OCI-LY3 (cell line): ENCODE measurements around the gene CFAP73.
A peak's percentile ranks its signal among the peaks of the same experiment; 100 is the strongest.

Source experiments
- H2AFZ ChIP-seq: fragments of 200-600, 300-600 bp; shearing (Covaris generic); 2 replicates; pipeline ENCODE4 v1.6.0; 2014; ENCODE audit warnings: antibody characterized with exemption, low read depth, low read length
- H3K27ac ChIP-seq: fragments of 200-600, 300-600 bp; sonication (generic); 2 replicates; pipeline ENCODE4 v1.5.1; 2014; ENCODE audit warnings: mild to moderate bottlenecking, low read length, moderate library complexity, mixed read lengths
- H3K27me3 ChIP-seq: fragments of 200-600, 300-600 bp; sonication (generic); 2 replicates; pipeline ENCODE4 v1.6.1; 2014; ENCODE audit warnings: low read depth, low read length, mixed read lengths
- H3K36me3 ChIP-seq: fragments of 200-600, 300-600 bp; sonication (generic); replicated peaks from 2 replicates; pipeline ENCODE3; 2014; ENCODE audit warnings: low read depth, low read length, mixed read lengths
- H3K4me1 ChIP-seq: fragments of 300-600, 200-600 bp; sonication (generic); 2 replicates; pipeline ENCODE4 v1.6.1; 2014; ENCODE audit warnings: low read length, mixed read lengths
- H3K4me2 ChIP-seq: fragments of 200-600, 300-600 bp; sonication (generic); 2 replicates; pipeline ENCODE4 v1.6.1; 2014; ENCODE audit warnings: low read length, mixed read lengths
- H3K4me3 ChIP-seq: fragments of 300-600, 200-600 bp; sonication (generic); 2 replicates; pipeline ENCODE4 v1.5.1; 2014; ENCODE audit warnings: antibody characterized with exemption, mild to moderate bottlenecking, low read length, moderate library complexity
- H3K79me2 ChIP-seq: fragments of 300-600, 200-600 bp; shearing (Covaris generic); 2 replicates; pipeline ENCODE4 v1.6.1; 2014; ENCODE audit warnings: mild to moderate bottlenecking, low read length, mixed read lengths
- H3K9ac ChIP-seq: fragments of 300-600, 200-600 bp; shearing (Covaris generic); 2 replicates; pipeline ENCODE4 v1.6.0; 2014; ENCODE audit warnings: mild to moderate bottlenecking, low read length, moderate library complexity
- H3K9me3 ChIP-seq: fragments of 200-600, 300-600 bp; shearing (Covaris generic); 2 replicates; pipeline ENCODE4 v1.6.1; 2014; ENCODE audit warnings: low read length, mixed read lengths; ENCODE audit not compliant: insufficient read depth
- H4K20me1 ChIP-seq: fragments of 200-600, 300-600 bp; sonication (generic); 2 replicates; pipeline ENCODE4 v1.6.1; 2016; ENCODE audit warnings: low read length, mixed read lengths; ENCODE audit not compliant: insufficient read depth
- EZH2phosphoT487 ChIP-seq: fragments of 200-600 bp; shearing (Covaris generic); IDR thresholded peaks from 2 replicates; pipeline ENCODE4 v1.6.1; 2018; ENCODE audit warnings: antibody characterized with exemption, mixed run types, low read depth
- TF ChIP-seq, protein P1 (sequence below): fragments of 200-600, 300-600 bp; sonication (generic); IDR thresholded peaks from 2 replicates; pipeline ENCODE4 v1.5.1; 2014; ENCODE audit warnings: antibody characterized with exemption, low read length, low read depth

CFAP73 gene

DNA sequence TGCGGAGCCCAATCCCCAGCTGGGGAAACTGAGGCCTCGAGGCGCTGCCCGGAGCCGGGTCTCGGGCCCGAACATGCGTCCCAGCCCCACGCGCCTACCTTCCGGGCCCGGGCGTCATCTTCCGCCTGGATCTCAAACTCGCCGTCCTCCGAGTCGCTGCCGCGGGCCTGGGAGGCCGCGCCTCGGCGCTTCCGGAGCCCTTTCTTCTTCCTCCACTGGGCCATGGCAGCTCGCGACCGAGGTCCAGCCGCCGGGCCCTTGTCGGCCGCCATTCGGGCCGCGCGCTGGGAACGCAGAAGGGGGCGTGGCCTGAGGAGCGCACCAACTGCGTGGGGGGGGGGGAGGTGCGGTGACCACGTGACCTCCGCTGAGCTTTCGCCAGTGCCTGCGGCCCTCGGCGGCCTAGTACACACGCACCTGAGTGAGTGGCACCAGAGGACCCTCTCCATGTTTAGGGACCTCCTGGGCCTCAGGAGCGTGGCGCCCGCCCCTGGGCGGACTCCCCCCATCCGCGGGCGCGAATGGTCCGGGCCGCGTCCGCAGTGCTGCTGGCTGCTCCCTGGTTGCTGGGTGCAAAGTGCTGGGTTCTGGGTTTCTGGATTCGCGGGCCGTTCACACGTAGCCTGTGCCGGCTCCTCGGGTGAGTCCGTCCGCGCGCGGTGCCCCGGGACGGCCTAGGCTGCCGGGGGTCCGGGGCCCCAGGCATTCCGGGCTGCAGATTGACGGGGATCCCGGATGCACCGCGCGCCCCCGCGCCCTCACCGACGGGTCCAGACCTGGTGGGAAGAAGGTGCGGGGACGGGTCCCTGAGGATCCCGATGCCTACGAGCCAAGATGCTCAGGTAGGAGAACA, 35.9 kb downstream of the CFAP73 start, which contains the start of the genes DDX54 and RITA1:
TSS of gene DDX54 (minus strand) at position 299 of the 853 bp plus-strand sequence. CDS start at position 272, 27 bp downstream.
TSS of gene RITA1 (plus strand) at position 542 of the 853 bp plus-strand sequence. CDS start 1,026 bp downstream, outside the sequence.
- peak within 1 kb of the TSS; percentile 87 for H3K27ac ChIP-seq
- H3K4me1 ChIP-seq: peaks cover 23% of the 10 kb centered on the region
- H3K4me2 ChIP-seq: peak within 1 kb of the TSS; percentile 79
- no peaks in the 10 kb centered on the region for H3K9me3 ChIP-seq
- H4K20me1 ChIP-seq: peaks cover 3% of the 10 kb centered on the region; the same call in 1 of the 2 replicates
- peak within 1 kb of the TSS; percentile 82 for H2AFZ ChIP-seq
- H3K27me3 ChIP-seq: no peaks in the 10 kb centered on the region
- peak within 1 kb of the TSS; percentile 97 for H3K9ac ChIP-seq
- peaks cover 32% of the 10 kb centered on the region for H3K36me3 ChIP-seq
- TF ChIP-seq, protein P1, sequence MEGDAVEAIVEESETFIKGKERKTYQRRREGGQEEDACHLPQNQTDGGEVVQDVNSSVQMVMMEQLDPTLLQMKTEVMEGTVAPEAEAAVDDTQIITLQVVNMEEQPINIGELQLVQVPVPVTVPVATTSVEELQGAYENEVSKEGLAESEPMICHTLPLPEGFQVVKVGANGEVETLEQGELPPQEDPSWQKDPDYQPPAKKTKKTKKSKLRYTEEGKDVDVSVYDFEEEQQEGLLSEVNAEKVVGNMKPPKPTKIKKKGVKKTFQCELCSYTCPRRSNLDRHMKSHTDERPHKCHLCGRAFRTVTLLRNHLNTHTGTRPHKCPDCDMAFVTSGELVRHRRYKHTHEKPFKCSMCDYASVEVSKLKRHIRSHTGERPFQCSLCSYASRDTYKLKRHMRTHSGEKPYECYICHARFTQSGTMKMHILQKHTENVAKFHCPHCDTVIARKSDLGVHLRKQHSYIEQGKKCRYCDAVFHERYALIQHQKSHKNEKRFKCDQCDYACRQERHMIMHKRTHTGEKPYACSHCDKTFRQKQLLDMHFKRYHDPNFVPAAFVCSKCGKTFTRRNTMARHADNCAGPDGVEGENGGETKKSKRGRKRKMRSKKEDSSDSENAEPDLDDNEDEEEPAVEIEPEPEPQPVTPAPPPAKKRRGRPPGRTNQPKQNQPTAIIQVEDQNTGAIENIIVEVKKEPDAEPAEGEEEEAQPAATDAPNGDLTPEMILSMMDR: no peak
- TF ChIP-seq EZH2phosphoT487: no peak
- H3K4me3 ChIP-seq: peak within 1 kb of the TSS; percentile 99
- H3K79me2 ChIP-seq: peaks cover 71% of the 10 kb centered on the region

DNA sequence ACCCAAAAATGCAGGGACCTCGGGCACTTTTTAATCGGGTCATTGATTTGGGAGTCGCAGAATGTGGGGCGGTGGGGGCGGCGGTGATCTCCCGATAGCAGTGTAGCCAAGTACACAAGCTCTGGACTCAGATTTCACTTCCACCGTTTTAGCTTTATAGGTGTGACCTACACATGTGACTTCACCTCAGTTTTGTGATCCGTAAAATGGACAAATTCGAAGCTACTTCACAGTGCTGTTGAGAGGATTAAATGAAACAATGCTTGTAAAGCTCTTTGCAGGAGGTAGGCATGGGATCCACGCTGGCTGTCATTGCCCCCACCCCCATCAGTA, 36.5 kb downstream of the CFAP73 start:
- Histone ChIP-seq H4K20me1 (peaks cover under 1% of the 10 kb centered on the region; the same call in 1 of the 2 replicates), H3K4me3 (peak overlapping the region; percentile 99), H3K9ac (peak overlapping the region; percentile 97), H3K27me3 (no peaks in the 10 kb centered on the region), H3K27ac (peak overlapping the region; percentile 87), H3K4me2 (peak overlapping the region; percentile 79), H3K4me1 (peaks cover 23% of the 10 kb centered on the region), H3K9me3 (no peaks in the 10 kb centered on the region), H3K36me3 (peaks cover 32% of the 10 kb centered on the region), H3K79me2 (peaks cover 65% of the 10 kb centered on the region), H2AFZ (0 out of 2 replicates have a peak overlapping the region, but pooled peaks have one; percentile 82)
- TF ChIP-seq EZH2phosphoT487: no peak
- TF ChIP-seq, protein P1: no peak

DNA sequence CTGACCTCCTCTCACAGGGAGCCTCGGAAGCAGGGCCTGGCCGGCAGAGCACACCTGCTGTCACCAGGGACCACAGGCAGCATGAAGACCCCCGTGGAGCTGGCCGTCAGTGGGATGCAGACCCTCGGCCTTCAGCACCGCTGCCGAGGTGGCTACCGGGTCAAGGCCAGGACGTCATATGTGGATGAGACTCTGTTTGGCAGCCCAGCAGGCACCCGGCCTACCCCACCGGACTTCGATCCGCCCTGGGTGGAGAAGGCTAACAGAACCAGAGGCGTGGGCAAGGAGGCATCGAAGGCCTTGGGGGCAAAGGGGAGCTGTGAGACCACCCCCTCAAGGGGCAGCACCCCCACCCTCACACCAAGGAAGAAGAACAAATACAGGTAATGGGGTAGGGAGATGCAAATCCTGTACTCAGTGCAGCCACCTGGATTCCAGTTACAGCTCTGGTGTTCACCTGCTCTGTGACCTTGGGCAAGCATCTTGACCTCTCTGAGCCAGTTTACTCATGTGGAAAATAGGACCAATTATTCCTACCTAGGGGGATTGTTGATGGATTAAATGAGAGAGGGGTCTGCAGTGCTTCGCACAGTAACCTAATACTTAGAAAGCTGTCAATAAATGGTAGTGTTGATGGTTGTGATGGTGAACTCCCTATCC, 37.3 kb downstream of the CFAP73 start:
- Histone ChIP-seq H4K20me1 (no peaks in the 10 kb centered on the region; the same call in 1 of the 2 replicates), H3K36me3 (peaks cover 36% of the 10 kb centered on the region), H3K4me2 (peak overlapping the region; percentile 79), H3K4me3 (peak overlapping the region; percentile 99), H3K27ac (peak overlapping the region; percentile 87; the same call in 1 of the 2 replicates), H3K79me2 (peaks cover 57% of the 10 kb centered on the region), H3K4me1 (peaks cover 23% of the 10 kb centered on the region), H3K27me3 (no peaks in the 10 kb centered on the region), H3K9ac (peak overlapping the region; percentile 97; the same call in 1 of the 2 replicates), H2AFZ (no peak overlapping the region), H3K9me3 (no peaks in the 10 kb centered on the region)
- TF ChIP-seq, protein P1: no peak
- TF ChIP-seq EZH2phosphoT487: no peak

DNA sequence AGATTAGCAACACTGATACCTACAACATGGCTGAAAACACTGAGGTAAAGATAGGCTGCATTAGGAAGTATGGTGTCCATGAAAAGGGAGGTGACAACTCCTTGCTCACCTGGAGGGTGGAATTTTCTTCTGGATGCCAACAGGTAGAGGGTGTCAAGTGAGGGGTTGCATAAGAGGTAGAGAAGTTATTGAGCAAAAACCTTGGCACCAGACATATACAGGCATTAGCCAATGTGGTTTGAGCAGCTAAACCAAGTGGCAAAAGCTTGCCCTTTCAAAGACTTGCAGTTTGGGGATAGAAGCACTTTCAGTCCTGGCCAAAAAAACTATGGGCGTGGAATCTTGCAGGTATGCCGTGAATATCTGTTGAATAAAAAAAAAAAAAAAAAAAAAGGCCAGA, 39.8 kb downstream of the CFAP73 start:
- TF ChIP-seq, protein P1: no peak
- no peak for TF ChIP-seq EZH2phosphoT487
- H2AFZ ChIP-seq: no peak overlapping the region
- no peaks in the 10 kb centered on the region for H3K9me3 ChIP-seq
- no peak overlapping the region for H3K27ac ChIP-seq
- no peak overlapping the region for H3K9ac ChIP-seq
- no peak overlapping the region for H3K4me2 ChIP-seq
- H3K4me1 ChIP-seq: peaks cover 14% of the 10 kb centered on the region
- peaks cover 31% of the 10 kb centered on the region for H3K79me2 ChIP-seq
- no peak overlapping the region for H3K4me3 ChIP-seq
- H4K20me1 ChIP-seq: no peaks in the 10 kb centered on the region
- no peaks in the 10 kb centered on the region for H3K27me3 ChIP-seq
- peaks cover 37% of the 10 kb centered on the region for H3K36me3 ChIP-seq
